Limb (tissue), 2 donors: ENCODE measurements around the gene CCN2.

Experiments used
- DNase-seq, 2 donors: peaks; one replicate each; pipeline ENCODE4 v3.0.0-alpha.2; 2016; ENCODE audit errors: extremely low spot score in 2 of 2

CCN2 gene

GRCh38 chr6:131950767-131951575 is at the start of gene CCN2:
CCN2 (minus strand) TSS chr6:131951372; CDS start chr6:131951172, 200 bp downstream.
- peak; percentile 85 to 90 for DNase-seq

GRCh38 chr6:132000296-132000695 is 49.1 kb upstream of the CCN2 start:
- DNase-seq: no peak

GRCh38 chr6:131999545-132000146 is 48.5 kb upstream of the CCN2 start:
- DNase-seq: no peak

- no peak for DNase-seq
Observed at GRCh38 chr6:131998255-131998982, 47.2 kb upstream of the CCN2 start.

GRCh38 chr6:131997429-131998153 is 46.4 kb upstream of the CCN2 start:
- DNase-seq: no peak

GRCh38 chr6:131995917-131996316 is 44.7 kb upstream of the CCN2 start:
- no peak for DNase-seq

- no peak for DNase-seq
Observed at GRCh38 chr6:131992557-131992956, 41.4 kb upstream of the CCN2 start.

- DNase-seq: no peak
Observed at GRCh38 chr6:131989036-131989435, 37.9 kb upstream of the CCN2 start.

- no peak for DNase-seq
Observed at GRCh38 chr6:131982740-131983259, 31.6 kb upstream of the CCN2 start.

- no peak for DNase-seq
Observed at GRCh38 chr6:131981624-131981978, 30.4 kb upstream of the CCN2 start.

GRCh38 chr6:131980791-131981623 is 29.8 kb upstream of the CCN2 start:
- DNase-seq: no peak

- DNase-seq: no peak
Observed at GRCh38 chr6:131980338-131980790, 29.2 kb upstream of the CCN2 start.

GRCh38 chr6:131979515-131980337 is 28.6 kb upstream of the CCN2 start:
- no peak for DNase-seq

- DNase-seq: no peak
Observed at GRCh38 chr6:131978522-131978921, 27.4 kb upstream of the CCN2 start.

- DNase-seq: no peak
Observed at GRCh38 chr6:131976545-131977061, 25.4 kb upstream of the CCN2 start.

- DNase-seq: no peak
Observed at GRCh38 chr6:131972741-131973140, 21.6 kb upstream of the CCN2 start.

- no peak for DNase-seq
Observed at GRCh38 chr6:131970076-131970859, 19.1 kb upstream of the CCN2 start.

GRCh38 chr6:131968656-131969055 is 17.5 kb upstream of the CCN2 start:
- no peak for DNase-seq

- no peak for DNase-seq
Observed at GRCh38 chr6:131967948-131968347, 16.8 kb upstream of the CCN2 start.
